ENCODE measurements around the gene PPP6R3. TPM values are rescaled to one million over a fixed set of nuclear protein-coding genes. Genes with fewer than 3 reads are reported as not detected.
"Not testable (repeated sequence)": the region's sequence is repeated elsewhere in the genome, so short reads cannot be mapped to it uniquely, and the experiment has no call there.

The PPP6R3 gene
- total RNA-seq, 1 donor, result 119 TPM

- no peak overlapping the region for H3K4me3 ChIP-seq (ENCODE audit: low read depth, low read length)
- DNase-seq (ENCODE audit: low read depth), result no peak
- TF ChIP-seq CTCF (IDR thresholded peaks at IDR 0.05; ENCODE audit: insufficient read depth, low read length), result no peak
Observed at GRCh38 chr11:68615657-68616056, 155.1 kb downstream of the PPP6R3 start.

- DNase-seq (ENCODE audit: low read depth), result no peak
- H3K4me3 ChIP-seq (ENCODE audit: low read depth, low read length), result no peak overlapping the region
- TF ChIP-seq CTCF (IDR thresholded peaks at IDR 0.05; ENCODE audit: insufficient read depth, low read length), result no peak
Observed at GRCh38 chr11:68617925-68618809, 157.6 kb downstream of the PPP6R3 start.

DNA sequence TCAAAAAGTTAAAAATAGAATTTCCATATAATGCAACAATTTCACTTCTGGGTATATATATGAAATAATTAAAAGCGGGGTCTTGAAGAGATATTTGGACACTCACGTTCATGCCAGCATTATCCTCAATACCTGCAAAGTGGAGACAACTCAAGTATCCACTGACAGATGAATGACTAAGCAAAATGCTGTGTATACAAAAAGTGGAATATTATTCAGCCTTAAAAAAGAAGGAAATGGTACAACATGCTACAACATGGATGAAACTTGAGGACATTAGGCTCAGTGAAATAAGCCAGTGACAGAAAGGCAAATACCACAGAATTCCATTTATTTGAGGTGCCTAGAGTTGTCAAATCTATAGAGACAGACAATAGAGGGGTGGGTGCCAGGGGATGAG lies 161.3 kb downstream of the PPP6R3 start:
- DNase-seq (ENCODE audit: low read depth), result no peak
- no peak for TF ChIP-seq CTCF (IDR thresholded peaks at IDR 0.05; ENCODE audit: insufficient read depth, low read length)
- no peak overlapping the region for H3K4me3 ChIP-seq (ENCODE audit: low read depth, low read length)

- not testable (repeated sequence) for DNase-seq (ENCODE audit: low read depth)
Observed at GRCh38 chr11:68623706-68624105, 163.2 kb downstream of the PPP6R3 start.

DNA sequence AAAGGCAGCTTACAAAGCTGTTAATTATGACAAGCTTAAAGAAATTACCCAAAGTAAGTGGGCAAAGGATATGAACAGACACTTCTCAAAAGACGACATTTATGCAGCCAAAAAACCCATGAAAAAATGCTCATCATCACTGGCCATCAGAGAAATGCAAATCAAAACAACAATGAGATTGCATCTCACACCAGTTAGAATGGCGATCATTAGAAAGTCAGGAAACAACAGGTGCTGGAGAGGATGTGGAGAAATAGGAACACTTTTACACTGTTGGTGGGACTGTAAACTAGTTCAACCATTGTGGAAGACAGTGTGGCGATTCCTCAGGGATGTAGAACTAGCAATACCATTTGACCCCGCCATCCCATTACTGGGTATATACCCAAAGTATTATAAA lies 164.5 kb downstream of the PPP6R3 start:
- DNase-seq (ENCODE audit: low read depth), result not testable (repeated sequence)

More at GRCh38 chr11:68623706-68624105, 163.2 kb downstream of the PPP6R3 start:
- H3K4me3 ChIP-seq (ENCODE audit: low read depth, low read length), result not testable (repeated sequence)

DNA sequence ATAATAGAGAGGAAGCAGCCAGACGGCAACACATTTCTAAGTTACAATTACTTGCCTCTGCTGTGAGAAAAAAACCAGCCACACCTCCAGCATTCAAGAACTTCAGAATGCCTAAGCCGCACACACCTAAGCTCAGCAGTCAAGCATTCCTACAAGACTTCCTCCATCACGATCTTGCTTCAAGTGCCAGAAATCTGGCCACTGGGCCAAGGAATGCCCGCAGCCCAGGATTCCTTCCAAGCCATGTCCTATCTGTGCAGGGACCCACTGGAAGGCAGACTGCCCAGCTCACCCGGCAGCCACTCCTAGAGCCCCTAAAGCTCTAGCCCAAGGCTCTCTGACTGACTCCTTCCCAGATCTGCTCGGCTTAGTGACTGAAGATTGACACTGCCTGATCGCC lies 165.7 kb downstream of the PPP6R3 start:
- not testable (repeated sequence) for DNase-seq (ENCODE audit: low read depth); H3K4me3 ChIP-seq (ENCODE audit: low read depth, low read length)

More for the DNA sequence above, 164.5 kb downstream of the PPP6R3 start:
- H3K4me3 ChIP-seq (ENCODE audit: low read depth, low read length), result not testable (repeated sequence)

DNA sequence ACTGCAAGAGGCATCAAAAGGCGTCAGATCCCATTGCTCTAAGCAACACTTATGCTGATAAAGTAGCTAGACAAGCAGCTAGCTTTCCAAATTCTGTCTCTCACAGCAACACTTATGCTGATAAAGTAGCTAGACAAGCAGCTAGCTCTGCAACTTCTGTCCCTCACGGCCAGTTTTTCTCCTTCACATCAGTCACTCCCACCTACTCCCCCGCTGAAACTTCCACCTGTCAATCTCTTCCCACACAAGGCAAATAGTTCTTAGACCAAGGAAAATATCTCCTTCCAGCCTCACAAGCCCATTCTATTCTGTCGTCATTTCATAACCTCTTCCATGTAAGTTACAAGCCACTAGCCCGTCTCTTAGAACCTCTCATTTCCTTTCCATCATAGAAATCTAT lies 168.3 kb downstream of the PPP6R3 start:
- H3K4me3 ChIP-seq (ENCODE audit: low read depth, low read length); DNase-seq (ENCODE audit: low read depth): not testable (repeated sequence)

DNA sequence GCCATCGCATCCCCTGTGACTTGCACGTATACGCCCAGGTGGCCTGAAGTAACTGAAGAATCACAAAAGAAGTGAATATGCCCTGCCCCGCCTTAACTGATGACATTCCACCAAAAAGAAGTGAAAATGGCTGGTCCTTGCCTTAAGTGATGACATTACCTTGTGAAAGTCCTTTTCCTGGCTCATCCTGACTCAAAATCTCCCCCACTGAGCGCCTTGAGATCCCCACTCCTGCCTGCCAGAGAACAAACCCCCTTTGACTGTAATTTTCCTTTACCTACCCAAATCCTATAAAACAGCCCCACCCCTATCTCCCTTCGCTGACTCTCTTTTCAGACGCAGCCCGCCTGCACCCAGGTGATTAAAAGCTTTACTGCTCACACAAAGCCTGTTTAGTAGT lies 171.8 kb downstream of the PPP6R3 start:
- not testable (repeated sequence) for DNase-seq (ENCODE audit: low read depth); H3K4me3 ChIP-seq (ENCODE audit: low read depth, low read length)

GRCh38 chr11:68632802-68633201 lies 172.2 kb downstream of the PPP6R3 start:
- TF ChIP-seq CTCF (IDR thresholded peaks at IDR 0.05; ENCODE audit: insufficient read depth, low read length), result peak; percentile 48
- DNase-seq (ENCODE audit: low read depth), result peak; percentile 59
- no peak overlapping the region for H3K4me3 ChIP-seq (ENCODE audit: low read depth, low read length)

DNA sequence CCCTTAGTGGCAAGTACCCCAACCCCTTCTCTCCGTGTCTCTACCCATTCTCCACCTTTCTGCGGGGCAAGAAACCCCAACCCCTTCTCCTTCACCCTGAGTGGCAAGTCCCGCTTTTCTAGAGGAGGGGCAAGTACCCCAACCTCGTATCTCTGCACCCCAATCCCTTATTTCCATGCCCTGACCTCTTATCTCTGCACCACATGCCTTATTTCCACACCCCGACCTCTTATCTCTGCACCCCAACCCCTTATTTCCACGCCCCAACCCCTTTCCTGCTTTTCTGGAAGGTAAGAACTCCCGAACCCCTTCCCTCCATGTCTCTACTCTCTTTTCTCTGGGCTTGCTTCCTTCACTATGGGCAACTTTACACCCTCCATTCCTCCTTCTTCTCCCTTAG lies 174.1 kb downstream of the PPP6R3 start:
- not testable (repeated sequence) for H3K4me3 ChIP-seq (ENCODE audit: low read depth, low read length); DNase-seq (ENCODE audit: low read depth)

DNA sequence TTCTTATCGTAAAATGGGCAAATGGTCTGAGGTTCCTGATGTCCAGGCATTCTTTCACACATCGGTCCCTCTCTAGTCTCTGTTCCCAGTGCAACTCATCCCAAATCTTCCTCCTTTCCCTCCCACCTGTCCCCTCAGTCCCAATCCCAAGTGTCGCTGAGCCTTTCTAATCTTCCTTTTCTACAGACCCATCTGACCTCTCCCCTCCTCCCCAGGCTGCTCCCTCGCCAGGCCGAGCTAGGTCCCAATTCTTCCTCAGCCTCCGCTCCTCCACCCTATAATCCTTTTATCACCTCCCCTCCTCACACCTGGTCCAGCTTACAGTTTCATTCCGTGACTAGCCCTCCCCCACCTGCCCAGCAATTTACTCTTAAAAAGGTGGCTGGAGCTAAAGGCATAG lies 174.6 kb downstream of the PPP6R3 start:
- DNase-seq (ENCODE audit: low read depth); H3K4me3 ChIP-seq (ENCODE audit: low read depth, low read length): not testable (repeated sequence)

GRCh38 chr11:68635883-68636282 lies 175.3 kb downstream of the PPP6R3 start:
- not testable (repeated sequence) for H3K4me3 ChIP-seq (ENCODE audit: low read depth, low read length); DNase-seq (ENCODE audit: low read depth)

DNA sequence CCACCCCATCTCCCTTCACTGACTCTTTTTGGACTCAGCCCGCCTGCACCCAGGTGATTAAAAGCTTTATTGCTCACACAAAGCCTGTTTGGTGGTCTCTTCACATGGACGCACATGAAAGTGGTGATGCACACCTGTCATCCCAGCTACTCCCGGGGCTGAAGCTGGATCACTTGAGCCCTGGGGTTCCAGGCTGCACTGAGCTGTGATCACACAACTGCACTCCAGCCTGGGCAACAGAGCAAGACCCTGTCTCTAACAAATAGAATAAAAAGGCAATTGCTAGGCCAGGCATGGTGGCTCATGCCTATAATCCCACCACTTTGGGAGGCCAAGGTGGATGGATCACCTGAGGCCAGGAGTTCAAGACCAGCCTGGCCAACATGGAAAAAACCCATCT lies 178.8 kb downstream of the PPP6R3 start:
- not testable (repeated sequence) for H3K4me3 ChIP-seq (ENCODE audit: low read depth, low read length); DNase-seq (ENCODE audit: low read depth)

Data from fibroblast of the aortic adventitia (primary cell).